Endothelial cell of umbilical vein (primary cell): ENCODE data around the gene DLGAP4. TPM values are rescaled to one million over a fixed set of nuclear protein-coding genes. Genes with fewer than 3 reads are reported as not detected.

Experiments used
- BruUV-seq: library from RNA; stranded (reverse); fragments of 400-500 nt; replicated peaks from 2 replicates; lab custom pipeline; 2021; lab: Mats Ljungman, UMichigan
- CTCF ChIA-PET: fragments of 300-600, 350-600 bp; sonication (Branson Sonifier 250); formaldehyde crosslinking; loops from one replicate; lab custom pipeline; 2021; ENCODE audit warnings: antibody characterized with exemption, inconsistent platforms; lab: Charles Lee
- POLR2A ChIA-PET: fragments of 300-600, 350-600 bp; sonication (Branson Sonifier 250); formaldehyde crosslinking; loops from one replicate; lab custom pipeline; 2021; ENCODE audit warnings: antibody characterized with exemption, inconsistent platforms; lab: Charles Lee
- DNase-seq: peaks from one replicate; pipeline ENCODE4 v3.0.0-alpha.2; 2011; ENCODE audit warnings: low read depth, low spot score
- FAIRE-seq: peaks from 2 replicates; lab custom pipeline; 2011; peaks lifted over from hg19 to GRCh38; lab: Jason Lieb, UNC
- H2AFZ ChIP-seq: 2 replicates; pipeline ENCODE4 v1.6.0; 2012; ENCODE audit warnings: low read depth, low read length, control low read depth, inconsistent platforms
- H3K27ac ChIP-seq: 2 replicates; pipeline ENCODE4 v1.5.1; 2011; ENCODE audit warnings: low read depth, mild to moderate bottlenecking, control low read depth, low read length, moderate library complexity; ENCODE audit not compliant: insufficient read depth
- H3K27me3 ChIP-seq, 2 experiments: 2 replicates each; pipeline versions ENCODE4 v1.6.0 to v1.6.1; 2011; ENCODE audit warnings: low read length in 2 of 2, mixed read lengths in 1 of 2; ENCODE audit not compliant: control insufficient read depth in 2 of 2, insufficient read depth in 2 of 2
- H3K36me3 ChIP-seq, 2 experiments: 2 replicates in 1 of 2; 3 replicates in 1 of 2; pipeline ENCODE4 v1.5.1; 2011; ENCODE audit warnings: low read length in 2 of 2, mild to moderate bottlenecking in 1 of 2, moderate library complexity in 1 of 2; ENCODE audit not compliant: control insufficient read depth in 2 of 2, insufficient read depth in 2 of 2; ENCODE audit errors: extremely low read depth in 1 of 2
- H3K4me1 ChIP-seq: 3 replicates; pipeline ENCODE4 v1.5.1; 2011; ENCODE audit warnings: mild to moderate bottlenecking, low read length; ENCODE audit not compliant: control insufficient read depth, insufficient read depth; ENCODE audit errors: extremely low read depth
- H3K4me2 ChIP-seq: 2 replicates; pipeline ENCODE4 v1.6.1; 2011; ENCODE audit warnings: low read length, control low read depth, mixed read lengths; ENCODE audit not compliant: insufficient read depth
- H3K4me3 ChIP-seq, 3 experiments: fragments of 200-600 bp in 1 of 3; sonication (generic), shearing (Covaris generic) in 1 of 3; replicated peaks in 1 of 3; 2 replicates each; pipeline ENCODE4 v1.5.1; 2011 to 2016; ENCODE audit warnings: control low read depth in 3 of 3, low read length in 3 of 3, mild to moderate bottlenecking in 2 of 3, inconsistent platforms in 1 of 3, low read depth in 1 of 3, moderate library complexity in 1 of 3; ENCODE audit not compliant: insufficient read depth in 1 of 3
- H3K79me2 ChIP-seq: 2 replicates; pipeline ENCODE4 v1.6.0; 2012; ENCODE audit warnings: low read length, inconsistent platforms; ENCODE audit not compliant: control insufficient read depth, insufficient read depth
- H3K9ac ChIP-seq: replicated peaks from 2 replicates; pipeline ENCODE3; 2011; ENCODE audit warnings: low read length, control low read depth; ENCODE audit not compliant: insufficient read depth; ENCODE audit errors: extremely low read depth
- H3K9me1 ChIP-seq: replicated peaks from 3 replicates; pipeline ENCODE4 v1.6.0; 2011; ENCODE audit warnings: mild to moderate bottlenecking, low read length; ENCODE audit not compliant: control insufficient read depth, insufficient read depth; ENCODE audit errors: extremely low read depth
- H3K9me3 ChIP-seq: replicated peaks from 2 replicates; pipeline ENCODE4 v1.5.1; 2012; ENCODE audit warnings: low read length, inconsistent platforms; ENCODE audit not compliant: control insufficient read depth, insufficient read depth
- H4K20me1 ChIP-seq: replicated peaks from 2 replicates; pipeline ENCODE3; 2011; ENCODE audit warnings: mild to moderate bottlenecking, low read length; ENCODE audit not compliant: control insufficient read depth, insufficient read depth; ENCODE audit errors: extremely low read depth
- EZH2 ChIP-seq: IDR thresholded peaks from 2 replicates; pipeline ENCODE4 v1.6.1; 2012; ENCODE audit warnings: borderline replicate concordance, low read depth, mild to moderate bottlenecking, moderate library complexity, low read length, inconsistent platforms; ENCODE audit not compliant: severe bottlenecking
- FOS ChIP-seq: IDR thresholded peaks from 2 replicates; pipeline ENCODE4 v1.6.1; 2011; ENCODE audit warnings: mild to moderate bottlenecking, low read length, moderate library complexity, borderline replicate concordance; ENCODE audit not compliant: insufficient read depth
- GATA2 ChIP-seq: IDR thresholded peaks from 2 replicates; pipeline ENCODE4 v1.7.0; 2011; ENCODE audit warnings: low read depth, mild to moderate bottlenecking, moderate library complexity, mixed read lengths, low read length; ENCODE audit not compliant: insufficient read length, insufficient read depth
- JUN ChIP-seq: IDR thresholded peaks from 2 replicates; pipeline ENCODE4 v1.6.1; 2011; ENCODE audit warnings: borderline replicate concordance, low read depth; ENCODE audit not compliant: insufficient read length, insufficient read depth
- MAX ChIP-seq: IDR thresholded peaks from 2 replicates; pipeline ENCODE4 v1.6.1; 2011; ENCODE audit not compliant: insufficient read depth, insufficient read length
- MYC ChIP-seq: IDR thresholded peaks from one replicate; pipeline ENCODE4 v1.6.1; 2011; ENCODE audit warnings: mild to moderate bottlenecking, low read depth, low read length
- POLR2A ChIP-seq: IDR thresholded peaks from 2 replicates; pipeline ENCODE4 v1.6.1; 2012; ENCODE audit warnings: low read depth, mild to moderate bottlenecking, control low read depth, low read length
- POLR2AphosphoS5 ChIP-seq: IDR thresholded peaks from 2 replicates; pipeline ENCODE4 v1.6.1; 2012; ENCODE audit warnings: low read depth, mild to moderate bottlenecking, control low read depth, low read length, moderate library complexity; ENCODE audit not compliant: insufficient read depth
- dilution Hi-C: fragments of 300-500 bp; cut with MboI; formaldehyde crosslinking; loops from one replicate; pipeline ENCODE4 v1.15.0; 2019; ENCODE audit warnings: low sequenced_read_pairs; ENCODE audit not compliant: extremely low pct_ligation_motif_present
- intact Hi-C: fragments of 100-400 bp; cut with micrococcal nuclease; formaldehyde crosslinking; loops from one replicate; pipeline ENCODE4 v1.10.0; 2022
- polyA plus RNA-seq, 4 experiments: library from polyadenylated mRNA; depleted of rRNA in 3 of 4; stranded (reverse) in 3 of 4; unstranded in 1 of 4; fragments of >200 nt; gene quantifications; 2 replicates each; pipeline versions ENCODE4 v1.2.1 to v1.2.3, GENCODE V29; 2011 to 2012; ENCODE audit warnings: missing spikeins in 1 of 4
- total RNA-seq: library from RNA; stranded (reverse); gene quantifications from 2 replicates; pipeline ENCODE4 v1.2.3, GENCODE V29; 2021
- TF ChIP-seq, protein P1 (sequence below), 2 donors: IDR thresholded peaks; 1 replicate in 1 of 2; 2 replicates in 1 of 2; pipeline ENCODE4 v1.5.1; 2011; ENCODE audit warnings: low read length in 2 of 2, mild to moderate bottlenecking in 2 of 2, moderate library complexity in 2 of 2, control low read depth in 1 of 2, inconsistent platforms in 1 of 2, low read depth in 1 of 2; ENCODE audit not compliant: insufficient read depth in 1 of 2; ENCODE audit errors: extremely low read depth in 1 of 2

The DLGAP4 gene
- total and polyA plus RNA-seq, 2 donors (not counting 3 experiments of a cell fraction or from before 2014, with no cell fraction given), result 57.5 to 125 TPM

GRCh38 chr20:36309643-36310042 lies 3.5 kb downstream of the DLGAP4 start:
- H3K79me2 ChIP-seq, result no peaks in the 10 kb centered on the region
- no peak for DNase-seq
- no peak overlapping the region for H3K4me2 ChIP-seq
- POLR2A ChIA-PET, result no interaction called here
- dilution Hi-C loops (no loop called here), intact Hi-C loops (no loop called here)
- H3K9me1 ChIP-seq, result no peaks in the 10 kb centered on the region
- no peak overlapping the region for H3K4me3 ChIP-seq
- no TSS peak for BruUV-seq
- no peak for TF ChIP-seq POLR2A
- no peak for TF ChIP-seq MYC
- TF ChIP-seq POLR2AphosphoS5, result no peak
- TF ChIP-seq JUN, result no peak
- no peak for TF ChIP-seq GATA2
- TF ChIP-seq FOS, result no peak
- TF ChIP-seq MAX, result no peak
- TF ChIP-seq EZH2, result no peak
- TF ChIP-seq, protein P1, sequence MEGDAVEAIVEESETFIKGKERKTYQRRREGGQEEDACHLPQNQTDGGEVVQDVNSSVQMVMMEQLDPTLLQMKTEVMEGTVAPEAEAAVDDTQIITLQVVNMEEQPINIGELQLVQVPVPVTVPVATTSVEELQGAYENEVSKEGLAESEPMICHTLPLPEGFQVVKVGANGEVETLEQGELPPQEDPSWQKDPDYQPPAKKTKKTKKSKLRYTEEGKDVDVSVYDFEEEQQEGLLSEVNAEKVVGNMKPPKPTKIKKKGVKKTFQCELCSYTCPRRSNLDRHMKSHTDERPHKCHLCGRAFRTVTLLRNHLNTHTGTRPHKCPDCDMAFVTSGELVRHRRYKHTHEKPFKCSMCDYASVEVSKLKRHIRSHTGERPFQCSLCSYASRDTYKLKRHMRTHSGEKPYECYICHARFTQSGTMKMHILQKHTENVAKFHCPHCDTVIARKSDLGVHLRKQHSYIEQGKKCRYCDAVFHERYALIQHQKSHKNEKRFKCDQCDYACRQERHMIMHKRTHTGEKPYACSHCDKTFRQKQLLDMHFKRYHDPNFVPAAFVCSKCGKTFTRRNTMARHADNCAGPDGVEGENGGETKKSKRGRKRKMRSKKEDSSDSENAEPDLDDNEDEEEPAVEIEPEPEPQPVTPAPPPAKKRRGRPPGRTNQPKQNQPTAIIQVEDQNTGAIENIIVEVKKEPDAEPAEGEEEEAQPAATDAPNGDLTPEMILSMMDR (IDR thresholded peaks at IDR 0.05; ENCODE audit: extremely low read depth in 1 of 2, insufficient read depth in 1 of 2, low read depth in 1 of 2, low read length in 2 of 2), result no peak
- peaks cover 39 to 40% of the 10 kb centered on the region in 2 experiments for H3K27me3 ChIP-seq
- no peak overlapping the region for H2AFZ ChIP-seq
- no peaks in the 10 kb centered on the region for H3K36me3 ChIP-seq
- no peak overlapping the region for H3K27ac ChIP-seq
- H3K9ac ChIP-seq, result no peak overlapping the region
- CTCF ChIA-PET, result interaction anchor here (0.8 kb wide), 1 partner anchor 10 kb away, joined by 4 read pairs; no protein-coding TSS in a partner anchor
- no peaks in the 10 kb centered on the region for H3K4me1 ChIP-seq
- H3K9me3 ChIP-seq, result no peaks in the 10 kb centered on the region
- H4K20me1 ChIP-seq, result no peaks in the 10 kb centered on the region
- FAIRE-seq, result no peak
